Activated CD4-positive, alpha-beta T cell treated with anti-CD3 and anti-CD28 coated beads for 48 hours (primary cell): ENCODE data around the gene GNAQ.

Experiments used
- DNase-seq: peaks from one replicate; pipeline ENCODE4 v3.0.0-alpha.2; 2020

The GNAQ gene

GRCh38 chr9:77834898-77835488 is 196.6 kb downstream of the GNAQ start:
- no peak for DNase-seq

- DNase-seq, result no peak
Measured at GRCh38 chr9:77833561-77834429, 197.8 kb downstream of the GNAQ start.

GRCh38 chr9:77832639-77833038 is 199.0 kb downstream of the GNAQ start:
- DNase-seq, result no peak

GRCh38 chr9:77831781-77832180 is 199.8 kb downstream of the GNAQ start:
- no peak for DNase-seq

GRCh38 chr9:77830618-77831285 is 200.9 kb downstream of the GNAQ start:
- no peak for DNase-seq

- DNase-seq, result no peak
Measured at GRCh38 chr9:77829420-77829819, 202.2 kb downstream of the GNAQ start.

GRCh38 chr9:77827104-77827784 is 204.4 kb downstream of the GNAQ start:
- no peak for DNase-seq

GRCh38 chr9:77826621-77827020 is 205.0 kb downstream of the GNAQ start:
- no peak for DNase-seq

GRCh38 chr9:77826116-77826515 is 205.5 kb downstream of the GNAQ start:
- no peak for DNase-seq

- DNase-seq, result no peak
Measured at GRCh38 chr9:77825361-77825760, 206.2 kb downstream of the GNAQ start.

GRCh38 chr9:77820293-77820954 is 211.2 kb downstream of the GNAQ start:
- peak; percentile 15 for DNase-seq

- no peak for DNase-seq
Measured at GRCh38 chr9:77819657-77820056, 212.0 kb downstream of the GNAQ start.

- DNase-seq, result no peak
Measured at GRCh38 chr9:77817590-77818311, 213.9 kb downstream of the GNAQ start.

- no peak for DNase-seq
Measured at GRCh38 chr9:77816641-77817341, 214.8 kb downstream of the GNAQ start.

- no peak for DNase-seq
Measured at GRCh38 chr9:77815260-77815659, 216.4 kb downstream of the GNAQ start.

GRCh38 chr9:77811832-77812231 is 219.8 kb downstream of the GNAQ start:
- DNase-seq, result no peak

GRCh38 chr9:77810637-77811119 is 220.9 kb downstream of the GNAQ start:
- no peak for DNase-seq

- no peak for DNase-seq
Measured at GRCh38 chr9:77810047-77810446, 221.6 kb downstream of the GNAQ start.

- no peak for DNase-seq
Measured at GRCh38 chr9:77809552-77809951, 222.1 kb downstream of the GNAQ start.

GRCh38 chr9:77808751-77809081 is 222.9 kb downstream of the GNAQ start:
- DNase-seq, result no peak
